Lower leg skin (tissue), 3 donors: ENCODE measurements around the gene ZNF157.

ENCODE experiments used
- POLR2A ChIP-seq, 2 donors: fragments of 450-650 bp; IDR thresholded peaks; one replicate each; pipeline ENCODE4 v1.6.1; 2016 to 2017; ENCODE audit warnings: antibody characterized with exemption in 2 of 2, mild to moderate bottlenecking in 1 of 2, moderate library complexity in 1 of 2
- TF ChIP-seq, protein P1 (sequence below), 3 donors: fragments of 450-650 bp; IDR thresholded peaks; one replicate each; pipeline ENCODE4 v1.5.1; 2016; ENCODE audit warnings: antibody characterized with exemption in 3 of 3, mild to moderate bottlenecking in 3 of 3, moderate library complexity in 2 of 3

DNA sequence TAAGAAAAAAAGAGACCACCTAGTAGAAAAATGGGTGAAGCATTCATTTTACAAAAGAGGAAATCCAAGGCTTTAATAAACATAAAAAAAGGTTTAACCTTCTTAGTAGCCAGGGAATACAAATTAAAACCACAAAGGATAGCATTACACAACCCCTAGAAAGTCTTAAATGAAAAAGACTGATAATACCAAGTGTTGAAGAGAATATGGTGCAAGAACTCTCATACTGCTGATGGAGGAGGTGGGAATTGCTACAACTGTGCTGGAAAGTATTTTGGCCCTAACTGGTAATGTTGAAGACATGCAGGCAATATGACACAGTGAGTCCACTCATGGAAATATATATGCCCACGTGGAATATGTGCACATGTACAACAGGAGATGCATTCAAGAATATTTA is 90.2 kb downstream of the ZNF157 start:
- TF ChIP-seq, protein P1, sequence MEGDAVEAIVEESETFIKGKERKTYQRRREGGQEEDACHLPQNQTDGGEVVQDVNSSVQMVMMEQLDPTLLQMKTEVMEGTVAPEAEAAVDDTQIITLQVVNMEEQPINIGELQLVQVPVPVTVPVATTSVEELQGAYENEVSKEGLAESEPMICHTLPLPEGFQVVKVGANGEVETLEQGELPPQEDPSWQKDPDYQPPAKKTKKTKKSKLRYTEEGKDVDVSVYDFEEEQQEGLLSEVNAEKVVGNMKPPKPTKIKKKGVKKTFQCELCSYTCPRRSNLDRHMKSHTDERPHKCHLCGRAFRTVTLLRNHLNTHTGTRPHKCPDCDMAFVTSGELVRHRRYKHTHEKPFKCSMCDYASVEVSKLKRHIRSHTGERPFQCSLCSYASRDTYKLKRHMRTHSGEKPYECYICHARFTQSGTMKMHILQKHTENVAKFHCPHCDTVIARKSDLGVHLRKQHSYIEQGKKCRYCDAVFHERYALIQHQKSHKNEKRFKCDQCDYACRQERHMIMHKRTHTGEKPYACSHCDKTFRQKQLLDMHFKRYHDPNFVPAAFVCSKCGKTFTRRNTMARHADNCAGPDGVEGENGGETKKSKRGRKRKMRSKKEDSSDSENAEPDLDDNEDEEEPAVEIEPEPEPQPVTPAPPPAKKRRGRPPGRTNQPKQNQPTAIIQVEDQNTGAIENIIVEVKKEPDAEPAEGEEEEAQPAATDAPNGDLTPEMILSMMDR (IDR thresholded peaks at IDR 0.05) = no peak
- no peak for TF ChIP-seq POLR2A (IDR thresholded peaks at IDR 0.05)
